HUES48 (cell line): ENCODE measurements around the gene PALM.

ENCODE experiments used
- H3K27ac ChIP-seq: one replicate; pipeline ENCODE4 v1.7.0; 2013; ENCODE audit warnings: low read depth, low read length, inconsistent platforms
- H3K27me3 ChIP-seq: 2 replicates; pipeline ENCODE4 v1.6.1; 2013; ENCODE audit warnings: mild to moderate bottlenecking, low read length; ENCODE audit not compliant: control insufficient read depth, insufficient read depth
- H3K36me3 ChIP-seq: 2 replicates; pipeline ENCODE4 v1.6.1; 2013; ENCODE audit warnings: low read length; ENCODE audit not compliant: control insufficient read depth, insufficient read depth
- H3K4me1 ChIP-seq: 2 replicates; pipeline ENCODE4 v1.6.1; 2013; ENCODE audit warnings: mild to moderate bottlenecking, low read length; ENCODE audit not compliant: control insufficient read depth, insufficient read depth
- H3K4me3 ChIP-seq: 2 replicates; pipeline ENCODE4 v1.5.1; 2013; ENCODE audit warnings: mild to moderate bottlenecking, low read depth, low read length
- H3K9ac ChIP-seq: 2 replicates; pipeline ENCODE4 v1.6.1; 2013; ENCODE audit warnings: mild to moderate bottlenecking, low read depth, low read length, moderate library complexity
- H3K9me3 ChIP-seq: 2 replicates; pipeline ENCODE4 v1.6.1; 2013; ENCODE audit warnings: low read length; ENCODE audit not compliant: control insufficient read depth, insufficient read depth

Gene PALM

GRCh38 chr19:710767-711166 lies 2.0 kb downstream of the PALM start:
- no peaks in the 10 kb centered on the region for H3K9me3 ChIP-seq
- H3K27ac ChIP-seq, result no peak overlapping the region

GRCh38 chr19:711254-711653 lies 2.5 kb downstream of the PALM start:
- H3K4me1 ChIP-seq, result peaks cover 12% of the 10 kb centered on the region
- no peaks in the 10 kb centered on the region for H3K9me3 ChIP-seq
- H3K36me3 ChIP-seq, result no peaks in the 10 kb centered on the region
- H3K27ac ChIP-seq, result no peak overlapping the region
- H3K27me3 ChIP-seq, result no peaks in the 10 kb centered on the region
- H3K9ac ChIP-seq, result no peak overlapping the region
- no peak overlapping the region for H3K4me3 ChIP-seq

More at GRCh38 chr19:710767-711166, 2.0 kb downstream of the PALM start:
- Histone ChIP-seq H3K36me3 (no peaks in the 10 kb centered on the region), H3K4me1 (peaks cover 12% of the 10 kb centered on the region), H3K4me3 (no peak overlapping the region), H3K27me3 (no peaks in the 10 kb centered on the region), H3K9ac (no peak overlapping the region)

- H3K27ac ChIP-seq, result no peak overlapping the region
- H3K4me3 ChIP-seq, result no peak overlapping the region
- H3K27me3 ChIP-seq, result no peaks in the 10 kb centered on the region
- peaks cover 12% of the 10 kb centered on the region for H3K4me1 ChIP-seq
- no peaks in the 10 kb centered on the region for H3K36me3 ChIP-seq
- no peaks in the 10 kb centered on the region for H3K9me3 ChIP-seq
- no peak overlapping the region for H3K9ac ChIP-seq
Measured at GRCh38 chr19:715347-715746, 6.6 kb downstream of the PALM start.

DNA sequence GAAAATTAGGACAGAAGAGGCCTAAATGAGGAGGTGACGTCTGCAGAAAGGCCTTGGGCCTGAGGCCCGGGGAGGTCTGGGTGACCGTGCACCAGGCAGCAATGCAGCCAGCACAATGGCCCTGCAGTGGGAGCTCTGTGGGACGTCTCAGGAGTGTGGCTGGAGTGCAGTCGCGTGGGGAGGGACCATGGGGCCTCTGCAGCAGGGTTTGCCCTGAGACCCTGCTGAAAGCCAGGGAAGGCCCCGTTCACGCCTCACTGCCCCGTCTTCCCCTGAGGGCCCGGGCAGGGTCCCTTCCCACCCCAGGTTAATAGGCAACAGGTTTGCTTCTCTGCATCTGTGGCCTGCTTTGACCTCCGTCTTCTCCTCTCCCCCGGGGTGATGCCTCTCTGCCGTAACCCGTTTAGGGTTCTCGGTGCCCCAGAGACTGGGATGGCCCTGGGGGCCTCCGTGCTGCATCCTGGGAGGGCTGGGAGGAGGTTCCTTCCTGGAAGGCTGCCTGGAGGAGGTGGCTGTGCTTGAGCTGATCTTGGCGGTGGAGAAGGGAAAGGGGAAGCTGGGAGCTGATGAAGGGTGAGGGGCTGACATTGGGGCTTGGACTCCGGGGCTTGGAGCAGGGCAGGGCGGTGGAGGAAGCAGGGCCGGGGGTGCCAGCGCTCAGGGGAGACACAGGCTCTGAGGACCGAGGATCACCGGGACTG lies 9.7 kb downstream of the PALM start:
- Histone ChIP-seq H3K4me1 (no peaks in the 10 kb centered on the region), H3K4me3 (no peak overlapping the region), H3K9me3 (no peaks in the 10 kb centered on the region), H3K27ac (no peak overlapping the region), H3K27me3 (no peaks in the 10 kb centered on the region), H3K36me3 (no peaks in the 10 kb centered on the region), H3K9ac (no peak overlapping the region)

DNA sequence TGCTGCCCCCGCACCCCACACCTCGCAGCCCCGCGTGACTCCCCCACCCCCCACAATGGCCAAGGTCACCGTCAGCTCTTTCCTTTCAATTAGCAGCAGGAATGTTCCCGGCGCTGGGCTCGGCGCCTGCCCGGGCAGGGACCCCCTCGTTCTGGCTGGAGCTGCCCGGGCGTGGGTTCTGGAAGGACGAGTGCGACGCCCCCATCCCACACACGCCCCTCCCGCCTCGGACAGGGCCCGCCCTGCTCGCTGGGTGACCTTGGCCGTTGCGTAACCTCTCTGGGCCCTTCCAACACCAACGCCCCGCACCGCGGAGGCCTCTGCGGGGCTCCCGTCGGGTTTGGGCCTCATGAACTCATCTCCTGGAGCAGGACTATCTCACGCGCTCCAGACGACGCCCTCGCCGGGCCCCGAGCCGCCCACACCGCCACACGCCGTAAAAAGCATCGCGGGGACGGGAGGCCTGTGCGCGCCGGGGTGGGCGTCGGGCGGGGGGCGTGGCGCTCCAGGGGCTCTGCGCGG lies 10.3 kb downstream of the PALM start:
- Histone ChIP-seq H3K9me3 (no peaks in the 10 kb centered on the region), H3K4me3 (no peak overlapping the region), H3K4me1 (no peaks in the 10 kb centered on the region), H3K27me3 (no peaks in the 10 kb centered on the region), H3K27ac (no peak overlapping the region), H3K9ac (no peak overlapping the region), H3K36me3 (no peaks in the 10 kb centered on the region)

- Histone ChIP-seq H3K4me3 (no peak overlapping the region), H3K36me3 (no peaks in the 10 kb centered on the region), H3K27ac (no peak overlapping the region), H3K9me3 (no peaks in the 10 kb centered on the region), H3K4me1 (no peaks in the 10 kb centered on the region), H3K27me3 (no peaks in the 10 kb centered on the region), H3K9ac (no peak overlapping the region)
Measured at GRCh38 chr19:719636-720344, 11.1 kb downstream of the PALM start.

DNA sequence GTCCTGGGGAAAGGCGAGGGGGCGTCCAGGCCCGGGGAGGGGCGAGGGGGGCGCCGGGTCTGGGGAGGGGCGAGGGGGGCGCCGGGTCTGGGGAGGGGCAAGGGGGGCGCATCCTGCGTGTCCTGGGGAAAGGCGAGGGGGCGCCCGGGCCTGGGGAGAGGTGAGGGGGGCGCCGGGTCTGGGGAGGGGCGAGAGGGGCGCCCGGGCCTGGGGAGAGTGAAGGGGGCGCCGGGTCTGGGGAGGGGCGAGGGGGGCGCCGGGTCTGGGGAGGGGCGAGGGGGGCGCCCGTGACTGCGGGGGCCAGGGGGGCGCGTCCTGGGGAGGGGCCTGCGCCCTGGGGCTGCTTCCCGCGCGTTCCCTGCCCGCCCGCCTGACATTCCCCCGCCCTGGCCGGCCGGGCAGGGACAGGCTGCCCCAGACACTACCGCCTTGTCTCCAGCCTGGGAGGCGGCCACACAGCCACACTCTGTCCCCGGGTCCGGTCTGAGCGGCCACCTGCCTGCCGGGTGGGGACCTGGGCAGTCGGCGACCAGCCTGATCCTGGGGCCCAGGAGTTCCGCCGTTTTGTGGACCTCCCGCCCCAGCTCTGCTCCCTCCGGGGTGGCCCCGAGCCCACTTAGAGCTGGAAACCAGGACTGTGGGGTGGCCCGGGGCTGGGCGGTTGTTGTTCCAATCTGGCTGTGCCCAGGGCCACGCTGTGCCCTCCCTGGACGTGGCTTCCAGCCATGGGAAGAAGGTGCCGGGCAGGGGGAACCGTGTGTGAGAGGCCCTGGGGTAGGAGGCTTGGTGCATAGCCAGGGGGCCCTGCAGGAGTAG lies 11.8 kb downstream of the PALM start:
- Histone ChIP-seq H3K27ac (no peak overlapping the region), H3K27me3 (no peaks in the 10 kb centered on the region), H3K4me3 (no peak overlapping the region), H3K9ac (no peak overlapping the region), H3K4me1 (no peaks in the 10 kb centered on the region), H3K9me3 (no peaks in the 10 kb centered on the region), H3K36me3 (no peaks in the 10 kb centered on the region)

DNA sequence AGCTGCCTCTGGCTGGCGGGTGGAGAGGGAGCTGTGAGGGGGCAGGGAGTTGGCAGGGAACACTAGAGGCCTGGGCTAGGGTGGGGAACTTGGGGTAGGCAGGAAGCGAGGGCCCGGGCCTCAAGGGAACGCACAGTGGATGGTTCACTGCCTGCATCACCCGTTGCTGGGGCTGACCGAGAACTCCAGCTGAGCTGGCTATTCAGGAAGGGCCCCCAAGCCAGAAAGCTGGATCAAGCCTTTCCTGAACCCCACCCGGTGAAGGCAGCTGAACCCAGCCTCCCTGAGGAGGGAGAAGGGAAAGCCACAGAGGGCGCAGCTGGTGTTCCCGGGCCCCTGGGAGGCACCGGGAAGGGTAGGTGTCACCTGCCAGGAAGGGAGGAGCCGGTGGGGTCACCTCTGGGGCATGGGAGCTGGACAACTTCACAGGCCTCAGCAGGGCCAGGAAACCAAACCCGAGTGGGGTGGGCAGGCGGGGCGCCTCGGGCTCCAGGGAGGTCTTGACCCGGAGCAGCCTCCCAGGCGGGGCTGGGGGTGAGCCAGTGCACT lies 13.9 kb downstream of the PALM start:
- H3K36me3 ChIP-seq, result no peaks in the 10 kb centered on the region
- H3K27ac ChIP-seq, result no peak overlapping the region
- H3K4me3 ChIP-seq, result no peak overlapping the region
- H3K4me1 ChIP-seq, result no peaks in the 10 kb centered on the region
- H3K9me3 ChIP-seq, result no peaks in the 10 kb centered on the region
- no peak overlapping the region for H3K9ac ChIP-seq
- no peaks in the 10 kb centered on the region for H3K27me3 ChIP-seq

DNA sequence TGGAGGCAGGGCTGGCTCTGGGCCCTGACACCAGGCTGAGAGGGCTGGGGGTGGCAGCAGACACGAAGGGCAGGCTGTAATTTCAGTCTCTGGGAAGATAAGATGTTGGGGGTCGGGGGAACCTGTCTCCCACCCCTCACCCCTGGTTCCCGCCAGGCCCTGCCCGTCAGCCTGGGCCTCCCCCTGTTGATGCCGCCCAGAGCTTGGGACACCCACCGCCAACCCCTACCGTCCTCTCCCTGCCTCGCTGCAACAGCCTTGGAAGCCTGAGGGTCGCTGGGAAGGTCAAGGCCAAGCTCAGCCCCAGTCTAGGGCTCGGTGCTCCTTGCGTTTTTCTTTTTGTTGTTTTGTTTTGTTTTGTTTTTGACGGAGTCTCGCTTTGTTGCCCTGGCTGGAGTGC lies 14.5 kb downstream of the PALM start:
- Histone ChIP-seq H3K27me3 (no peaks in the 10 kb centered on the region), H3K4me1 (no peaks in the 10 kb centered on the region), H3K4me3 (no peak overlapping the region), H3K9ac (no peak overlapping the region), H3K9me3 (no peaks in the 10 kb centered on the region), H3K27ac (no peak overlapping the region), H3K36me3 (no peaks in the 10 kb centered on the region)

- Histone ChIP-seq H3K27ac (no peak overlapping the region), H3K9me3 (no peaks in the 10 kb centered on the region), H3K4me1 (no peaks in the 10 kb centered on the region), H3K36me3 (no peaks in the 10 kb centered on the region), H3K4me3 (no peak overlapping the region), H3K27me3 (no peaks in the 10 kb centered on the region), H3K9ac (no peak overlapping the region)
Measured at GRCh38 chr19:723714-724113, 15.0 kb downstream of the PALM start.
